Osteocyte (in vitro differentiated cells): ENCODE measurements around the gene EPC1. TPM values are rescaled to one million over a fixed set of nuclear protein-coding genes. Genes with fewer than 3 reads are reported as not detected.

Experiments
- DNase-seq: peaks from one replicate; pipeline ENCODE4 v3.0.0; 2021; ENCODE audit warnings: mixed read lengths; ENCODE audit not compliant: unreplicated experiment; ENCODE audit errors: extremely low spot score
- H3K27ac Mint-ChIP-seq: one replicate; pipeline ENCODE4 v1.8.0; 2021; ENCODE audit warnings: mild to moderate bottlenecking, mixed read lengths; ENCODE audit not compliant: unreplicated experiment
- H3K27me3 Mint-ChIP-seq: one replicate; pipeline ENCODE4 v1.8.0; 2021; ENCODE audit warnings: mixed read lengths; ENCODE audit not compliant: unreplicated experiment
- H3K36me3 Mint-ChIP-seq: one replicate; pipeline ENCODE4 v1.8.0; 2021; ENCODE audit warnings: mixed read lengths; ENCODE audit not compliant: unreplicated experiment
- H3K4me1 Mint-ChIP-seq: one replicate; pipeline ENCODE4 v1.8.0; 2021; ENCODE audit warnings: mixed read lengths; ENCODE audit not compliant: unreplicated experiment
- H3K4me3 Mint-ChIP-seq: one replicate; pipeline ENCODE4 v1.8.0; 2021; ENCODE audit warnings: mild to moderate bottlenecking, moderate library complexity, mixed read lengths; ENCODE audit not compliant: unreplicated experiment
- H3K9me3 Mint-ChIP-seq: one replicate; pipeline ENCODE4 v1.8.0; 2021; ENCODE audit warnings: mixed read lengths; ENCODE audit not compliant: unreplicated experiment
- total RNA-seq: library from RNA; stranded (reverse); gene quantifications from 2 replicates; pipeline ENCODE4 v1.2.1, GENCODE V29; 2021
- TF ChIP-seq, protein P1 (sequence below): fragments of 200-600 bp; sonication (generic); IDR thresholded peaks from 2 replicates; pipeline ENCODE4 v1.5.0; 2021; ENCODE audit warnings: antibody characterized with exemption, mild to moderate bottlenecking, moderate library complexity

EPC1 gene
- total RNA-seq, 1 donor from 2014 or later: 35.5 TPM

DNA sequence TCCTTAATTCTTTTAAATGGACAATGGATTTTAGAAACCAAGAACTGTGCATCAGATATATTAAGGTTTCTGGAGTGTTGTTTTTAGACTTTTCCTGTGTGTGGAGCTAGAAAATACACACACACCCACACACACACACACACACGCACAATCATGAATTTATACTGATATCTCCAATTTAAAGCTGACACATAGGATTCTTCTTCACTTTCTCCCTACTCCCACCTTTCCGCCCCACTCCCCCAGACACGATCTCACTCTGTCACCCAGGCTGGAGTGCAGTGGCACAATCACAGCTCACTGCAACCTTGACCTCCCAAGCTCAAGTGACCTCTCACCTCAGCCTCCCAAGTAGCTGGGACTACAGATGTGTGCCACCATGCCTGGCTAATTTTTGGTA is 100.3 kb downstream of the EPC1 start:
- Mint-ChIP-seq H3K36me3 (no peaks in the 10 kb centered on the region), H3K27me3 (no peaks in the 10 kb centered on the region), H3K9me3 (no peaks in the 10 kb centered on the region), H3K4me1 (peaks cover 11% of the 10 kb centered on the region), H3K4me3 (no peak overlapping the region), H3K27ac (no peak overlapping the region)
- DNase-seq: no peak
- TF ChIP-seq, protein P1, sequence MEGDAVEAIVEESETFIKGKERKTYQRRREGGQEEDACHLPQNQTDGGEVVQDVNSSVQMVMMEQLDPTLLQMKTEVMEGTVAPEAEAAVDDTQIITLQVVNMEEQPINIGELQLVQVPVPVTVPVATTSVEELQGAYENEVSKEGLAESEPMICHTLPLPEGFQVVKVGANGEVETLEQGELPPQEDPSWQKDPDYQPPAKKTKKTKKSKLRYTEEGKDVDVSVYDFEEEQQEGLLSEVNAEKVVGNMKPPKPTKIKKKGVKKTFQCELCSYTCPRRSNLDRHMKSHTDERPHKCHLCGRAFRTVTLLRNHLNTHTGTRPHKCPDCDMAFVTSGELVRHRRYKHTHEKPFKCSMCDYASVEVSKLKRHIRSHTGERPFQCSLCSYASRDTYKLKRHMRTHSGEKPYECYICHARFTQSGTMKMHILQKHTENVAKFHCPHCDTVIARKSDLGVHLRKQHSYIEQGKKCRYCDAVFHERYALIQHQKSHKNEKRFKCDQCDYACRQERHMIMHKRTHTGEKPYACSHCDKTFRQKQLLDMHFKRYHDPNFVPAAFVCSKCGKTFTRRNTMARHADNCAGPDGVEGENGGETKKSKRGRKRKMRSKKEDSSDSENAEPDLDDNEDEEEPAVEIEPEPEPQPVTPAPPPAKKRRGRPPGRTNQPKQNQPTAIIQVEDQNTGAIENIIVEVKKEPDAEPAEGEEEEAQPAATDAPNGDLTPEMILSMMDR: no peak

DNA sequence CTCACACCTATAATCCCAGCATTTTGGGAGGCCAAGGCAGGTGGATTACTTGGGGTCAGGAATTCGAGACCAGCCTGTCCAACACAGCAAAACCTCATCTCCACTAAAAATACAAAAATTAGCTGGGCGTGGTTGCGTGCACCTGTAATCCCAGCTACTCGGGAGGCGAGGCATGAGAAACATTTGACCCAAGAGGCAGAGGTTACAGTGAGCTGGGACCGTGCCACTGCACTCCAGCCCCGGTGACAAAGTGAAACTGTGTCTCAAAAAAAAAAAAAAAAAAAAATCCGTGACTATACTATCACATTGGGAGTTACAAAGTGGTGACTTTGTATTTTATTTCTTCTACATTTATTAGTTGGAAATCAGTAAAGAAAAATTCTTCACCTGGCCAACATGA is 101.2 kb downstream of the EPC1 start:
- Mint-ChIP-seq H3K4me1 (peaks cover 11% of the 10 kb centered on the region), H3K36me3 (no peaks in the 10 kb centered on the region), H3K9me3 (no peaks in the 10 kb centered on the region), H3K27ac (no peak overlapping the region), H3K27me3 (no peaks in the 10 kb centered on the region), H3K4me3 (no peak overlapping the region)
- no peak for DNase-seq
- TF ChIP-seq, protein P1: no peak

DNA sequence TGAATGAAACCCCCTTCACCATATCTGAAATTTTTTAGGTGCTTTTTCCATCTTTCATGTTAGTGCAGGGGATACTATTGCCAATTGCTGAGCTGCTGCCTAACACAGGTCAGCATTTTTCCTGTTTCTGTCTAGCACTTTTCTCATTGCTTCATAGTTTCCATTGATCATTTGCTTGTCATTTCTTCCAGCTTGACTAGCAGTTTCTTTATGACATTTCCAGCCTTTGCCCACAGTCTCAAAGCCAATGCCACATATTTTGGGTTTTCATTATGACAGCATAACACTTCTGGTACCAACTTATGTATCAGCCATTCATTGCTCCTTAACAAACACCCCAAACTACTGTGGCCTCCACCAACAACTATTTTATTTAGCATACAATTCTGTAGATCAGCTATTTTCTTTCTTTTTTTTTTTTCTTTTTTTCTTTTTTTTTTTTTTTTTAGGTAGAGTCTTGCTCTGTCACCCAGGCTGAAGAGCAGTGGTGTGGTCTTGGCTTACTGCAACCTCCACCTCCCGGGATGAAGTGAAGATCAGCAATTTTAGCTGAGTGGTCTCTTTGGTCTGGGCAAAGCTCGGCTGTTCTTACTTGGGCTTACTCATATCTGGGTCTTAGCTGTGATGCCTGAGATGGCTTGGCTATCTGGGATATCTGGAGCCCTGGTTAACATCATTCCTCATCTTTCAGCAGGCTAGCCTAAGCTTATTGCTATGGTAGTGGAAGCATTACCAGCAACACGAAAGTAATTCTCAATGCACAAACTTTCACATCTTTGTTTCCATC is 102.3 kb downstream of the EPC1 start:
- Mint-ChIP-seq H3K36me3 (no peaks in the 10 kb centered on the region), H3K27ac (no peak overlapping the region), H3K9me3 (peaks cover 3% of the 10 kb centered on the region), H3K27me3 (peaks cover 5% of the 10 kb centered on the region), H3K4me3 (no peak overlapping the region), H3K4me1 (peaks cover 11% of the 10 kb centered on the region)
- TF ChIP-seq, protein P1: no peak
- no peak for DNase-seq

DNA sequence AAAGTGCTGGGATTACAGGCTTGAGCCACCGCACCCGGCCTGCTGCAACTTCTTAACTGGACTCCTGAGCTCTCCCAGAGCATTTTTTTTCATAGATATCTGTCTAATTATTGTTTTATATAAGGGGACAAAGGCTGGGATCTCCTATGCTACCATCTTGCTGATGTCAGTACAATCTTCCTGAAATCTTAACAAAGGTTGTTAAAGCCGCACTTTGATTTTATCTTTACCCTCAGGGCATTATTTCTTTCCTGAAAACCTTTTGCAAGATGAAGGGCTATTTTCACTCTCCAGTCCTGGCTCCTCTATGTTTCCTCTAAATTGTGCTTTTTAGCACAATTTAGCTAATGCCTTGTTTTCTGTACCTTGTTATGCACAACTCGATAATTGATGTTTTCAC is 102.9 kb downstream of the EPC1 start:
- H3K4me3 Mint-ChIP-seq: no peak overlapping the region
- no peaks in the 10 kb centered on the region for H3K36me3 Mint-ChIP-seq
- peaks cover 11% of the 10 kb centered on the region for H3K4me1 Mint-ChIP-seq
- no peak for DNase-seq
- peaks cover 5% of the 10 kb centered on the region for H3K27me3 Mint-ChIP-seq
- no peak overlapping the region for H3K27ac Mint-ChIP-seq
- peaks cover 3% of the 10 kb centered on the region for H3K9me3 Mint-ChIP-seq
- TF ChIP-seq, protein P1: no peak

DNA sequence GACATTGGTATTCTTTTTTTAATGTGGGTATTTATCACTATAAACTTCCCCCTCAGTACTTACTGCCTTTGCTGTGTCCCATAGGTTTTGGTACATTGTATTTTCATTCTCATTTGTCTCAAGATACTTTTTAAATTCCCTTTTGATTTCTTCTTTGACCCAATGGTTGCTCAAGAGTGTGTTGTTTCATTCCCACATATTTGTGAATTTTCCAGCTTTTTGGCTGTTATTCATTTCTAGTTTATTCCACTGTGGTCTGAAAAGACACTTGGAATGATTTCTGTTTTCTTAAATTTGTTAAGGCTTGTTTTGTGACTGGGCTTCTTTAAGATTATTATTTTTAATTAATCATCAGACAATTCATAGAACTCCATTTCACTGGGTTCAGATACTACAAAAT is 105.0 kb downstream of the EPC1 start:
- Mint-ChIP-seq H3K36me3 (no peaks in the 10 kb centered on the region), H3K9me3 (peaks cover 3% of the 10 kb centered on the region), H3K4me1 (peaks cover 11% of the 10 kb centered on the region), H3K27me3 (peaks cover 5% of the 10 kb centered on the region), H3K27ac (no peak overlapping the region), H3K4me3 (no peak overlapping the region)
- TF ChIP-seq, protein P1: no peak
- DNase-seq: no peak
